Astrocyte (in vitro differentiated cells and primary cell): Measurements from ENCODE around the gene PPP1R16B. TPM values are rescaled to one million over a fixed set of nuclear protein-coding genes. Genes with fewer than 3 reads are reported as not detected.

Experiments used
- DNase-seq: peaks from one replicate; pipeline ENCODE4 v3.0.0-alpha.2; 2010; ENCODE audit warnings: low read depth
- FAIRE-seq: peaks from 2 replicates; lab custom pipeline; 2011; peaks lifted over from hg19 to GRCh38; lab: Jason Lieb, UNC
- H2AFZ ChIP-seq: 2 replicates; pipeline ENCODE4 v1.6.0; 2012; ENCODE audit warnings: low read depth, low read length, inconsistent platforms
- H3K27ac ChIP-seq: 2 replicates; pipeline ENCODE4 v1.5.1; 2011; ENCODE audit warnings: low read depth, low read length, inconsistent platforms
- H3K27me3 ChIP-seq: 2 replicates; pipeline ENCODE4 v1.6.0; 2011; ENCODE audit warnings: low read length, inconsistent platforms; ENCODE audit not compliant: insufficient read depth
- H3K36me3 ChIP-seq: 2 replicates; pipeline ENCODE4 v1.5.1; 2011; ENCODE audit warnings: low read length, inconsistent platforms; ENCODE audit not compliant: insufficient read depth
- H3K4me1 ChIP-seq: 2 replicates; pipeline ENCODE4 v1.5.1; 2011; ENCODE audit warnings: low read length, inconsistent platforms; ENCODE audit not compliant: insufficient read depth
- H3K4me2 ChIP-seq: 2 replicates; pipeline ENCODE4 v1.6.0; 2012; ENCODE audit warnings: low read length, inconsistent platforms
- H3K4me3 ChIP-seq: 2 replicates; pipeline ENCODE4 v1.5.1; 2011; ENCODE audit warnings: low read depth, mild to moderate bottlenecking, low read length, inconsistent platforms; ENCODE audit not compliant: insufficient read depth
- H3K79me2 ChIP-seq: 2 replicates; pipeline ENCODE4 v1.6.0; 2012; ENCODE audit warnings: mild to moderate bottlenecking, low read length, inconsistent platforms; ENCODE audit not compliant: insufficient read depth
- H3K9ac ChIP-seq: 2 replicates; pipeline ENCODE4 v1.6.0; 2012; ENCODE audit warnings: mild to moderate bottlenecking, low read length, inconsistent platforms
- H3K9me3 ChIP-seq: 2 replicates; pipeline ENCODE4 v1.5.1; 2012; ENCODE audit warnings: low read depth, mild to moderate bottlenecking, low read length, inconsistent platforms; ENCODE audit not compliant: insufficient read depth
- H4K20me1 ChIP-seq: 2 replicates; pipeline ENCODE4 v1.6.0; 2012; ENCODE audit warnings: low read length, inconsistent platforms; ENCODE audit not compliant: insufficient read depth
- H3K27ac Mint-ChIP-seq: one replicate; pipeline ENCODE4 v1.8.0; 2021; ENCODE audit warnings: mild to moderate bottlenecking, mixed read lengths; ENCODE audit not compliant: unreplicated experiment
- H3K27me3 Mint-ChIP-seq: one replicate; pipeline ENCODE4 v1.8.0; 2021; ENCODE audit warnings: low read depth, mixed read lengths; ENCODE audit not compliant: unreplicated experiment
- H3K36me3 Mint-ChIP-seq: one replicate; pipeline ENCODE4 v1.8.0; 2021; ENCODE audit warnings: low read depth, mixed read lengths; ENCODE audit not compliant: unreplicated experiment
- H3K4me1 Mint-ChIP-seq: one replicate; pipeline ENCODE4 v1.8.0; 2021; ENCODE audit warnings: low read depth, mixed read lengths; ENCODE audit not compliant: unreplicated experiment
- H3K4me3 Mint-ChIP-seq: one replicate; pipeline ENCODE4 v1.8.0; 2021; ENCODE audit warnings: mild to moderate bottlenecking, moderate library complexity, mixed read lengths; ENCODE audit not compliant: unreplicated experiment
- H3K9me3 Mint-ChIP-seq: one replicate; pipeline ENCODE4 v1.8.0; 2021; ENCODE audit warnings: mild to moderate bottlenecking, mixed read lengths; ENCODE audit not compliant: unreplicated experiment
- EZH2 ChIP-seq: IDR thresholded peaks from 2 replicates; pipeline ENCODE4 v1.6.1; 2012; ENCODE audit warnings: mild to moderate bottlenecking, low read length, inconsistent platforms; ENCODE audit not compliant: insufficient read depth
- total RNA-seq: library from RNA; stranded (reverse); gene quantifications from 2 replicates; pipeline ENCODE4 v1.2.1, GENCODE V29; 2021
- TF ChIP-seq, protein P1 (sequence below): IDR thresholded peaks from 2 replicates; pipeline ENCODE4 v1.5.1; 2011; ENCODE audit warnings: low read depth, mild to moderate bottlenecking, inconsistent platforms, low read length, moderate library complexity; ENCODE audit not compliant: insufficient read depth

The PPP1R16B gene
- total RNA-seq, 1 donor from 2014 or later: 0.68 TPM

DNA sequence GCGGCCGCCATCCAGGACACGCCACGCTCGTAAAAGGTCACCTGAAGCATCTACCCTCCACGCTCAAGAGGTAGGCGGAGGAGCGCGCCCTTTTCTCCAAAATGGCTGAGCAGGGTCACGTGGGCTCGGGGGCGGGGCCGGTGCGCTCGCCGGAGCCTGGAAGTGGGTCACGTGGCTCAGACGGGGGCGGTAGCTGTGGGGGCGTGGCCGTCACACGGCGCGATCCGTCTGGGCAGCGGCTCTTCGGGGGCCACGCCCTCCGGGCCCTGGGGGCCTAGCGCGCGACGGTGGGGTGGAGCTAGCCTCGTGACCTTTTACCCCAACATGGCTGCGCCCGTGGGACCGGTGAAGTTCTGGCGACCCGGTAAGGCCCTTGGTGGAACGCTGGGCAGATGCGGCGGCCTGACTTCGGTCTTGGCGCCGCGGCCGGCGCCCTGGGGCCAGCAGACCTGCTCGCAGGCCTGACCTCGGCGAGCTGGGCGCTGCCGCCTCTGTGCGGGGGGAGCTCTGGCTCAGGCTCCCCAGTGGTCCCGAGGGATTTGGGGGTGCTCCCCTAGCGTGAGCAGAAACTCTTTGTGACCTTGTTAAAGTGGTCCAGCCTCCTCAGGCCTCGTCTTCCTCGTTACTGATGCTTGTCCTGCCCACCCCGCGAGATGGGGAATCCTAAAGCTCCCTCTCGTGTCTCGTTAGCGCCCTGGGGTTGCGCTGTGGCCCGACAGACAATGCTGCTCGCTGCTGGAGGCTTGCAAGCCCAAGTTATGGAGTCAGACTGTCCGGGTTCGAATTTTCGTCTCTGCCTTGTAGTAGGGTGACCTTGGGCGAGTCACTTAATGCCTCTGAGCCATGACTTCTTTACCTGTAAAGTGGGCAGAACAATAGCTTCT is 156.8 kb downstream of the PPP1R16B start, which contains the start of gene DHX35:
Gene DHX35, plus strand, starts transcription at position 301 of the 884 bp plus-strand sequence. Its CDS starts 24 bp downstream, at position 325.
- H3K9me3 ChIP-seq: no peaks in the 10 kb centered on the region
- H3K79me2 ChIP-seq: peaks cover 42% of the 10 kb centered on the region
- H4K20me1 ChIP-seq: no peaks in the 10 kb centered on the region
- peak within 1 kb of the TSS; percentile 95 for H3K27ac Mint-ChIP-seq
- TF ChIP-seq, protein P1, sequence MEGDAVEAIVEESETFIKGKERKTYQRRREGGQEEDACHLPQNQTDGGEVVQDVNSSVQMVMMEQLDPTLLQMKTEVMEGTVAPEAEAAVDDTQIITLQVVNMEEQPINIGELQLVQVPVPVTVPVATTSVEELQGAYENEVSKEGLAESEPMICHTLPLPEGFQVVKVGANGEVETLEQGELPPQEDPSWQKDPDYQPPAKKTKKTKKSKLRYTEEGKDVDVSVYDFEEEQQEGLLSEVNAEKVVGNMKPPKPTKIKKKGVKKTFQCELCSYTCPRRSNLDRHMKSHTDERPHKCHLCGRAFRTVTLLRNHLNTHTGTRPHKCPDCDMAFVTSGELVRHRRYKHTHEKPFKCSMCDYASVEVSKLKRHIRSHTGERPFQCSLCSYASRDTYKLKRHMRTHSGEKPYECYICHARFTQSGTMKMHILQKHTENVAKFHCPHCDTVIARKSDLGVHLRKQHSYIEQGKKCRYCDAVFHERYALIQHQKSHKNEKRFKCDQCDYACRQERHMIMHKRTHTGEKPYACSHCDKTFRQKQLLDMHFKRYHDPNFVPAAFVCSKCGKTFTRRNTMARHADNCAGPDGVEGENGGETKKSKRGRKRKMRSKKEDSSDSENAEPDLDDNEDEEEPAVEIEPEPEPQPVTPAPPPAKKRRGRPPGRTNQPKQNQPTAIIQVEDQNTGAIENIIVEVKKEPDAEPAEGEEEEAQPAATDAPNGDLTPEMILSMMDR: peak; percentile 18
- no peak for TF ChIP-seq EZH2
- peak within 1 kb of the TSS; percentile 92 for H3K27ac ChIP-seq
- H3K27me3 ChIP-seq: no peaks in the 10 kb centered on the region
- H3K36me3 Mint-ChIP-seq: no peaks in the 10 kb centered on the region
- peak within 1 kb of the TSS; percentile 96 for H2AFZ ChIP-seq
- DNase-seq (peak; percentile 83), FAIRE-seq (no peak)
- peaks cover 6% of the 10 kb centered on the region for H3K4me1 Mint-ChIP-seq
- H3K4me3 ChIP-seq: peak within 1 kb of the TSS; percentile 97
- H3K9ac ChIP-seq: peak within 1 kb of the TSS; percentile 98
- H3K36me3 ChIP-seq: no peaks in the 10 kb centered on the region
- peaks cover 6% of the 10 kb centered on the region for H3K4me1 ChIP-seq
- H3K9me3 Mint-ChIP-seq: no peaks in the 10 kb centered on the region
- peak within 1 kb of the TSS; percentile 94 for H3K4me2 ChIP-seq
- no peaks in the 10 kb centered on the region for H3K27me3 Mint-ChIP-seq
- H3K4me3 Mint-ChIP-seq: peak within 1 kb of the TSS; percentile 98

DNA sequence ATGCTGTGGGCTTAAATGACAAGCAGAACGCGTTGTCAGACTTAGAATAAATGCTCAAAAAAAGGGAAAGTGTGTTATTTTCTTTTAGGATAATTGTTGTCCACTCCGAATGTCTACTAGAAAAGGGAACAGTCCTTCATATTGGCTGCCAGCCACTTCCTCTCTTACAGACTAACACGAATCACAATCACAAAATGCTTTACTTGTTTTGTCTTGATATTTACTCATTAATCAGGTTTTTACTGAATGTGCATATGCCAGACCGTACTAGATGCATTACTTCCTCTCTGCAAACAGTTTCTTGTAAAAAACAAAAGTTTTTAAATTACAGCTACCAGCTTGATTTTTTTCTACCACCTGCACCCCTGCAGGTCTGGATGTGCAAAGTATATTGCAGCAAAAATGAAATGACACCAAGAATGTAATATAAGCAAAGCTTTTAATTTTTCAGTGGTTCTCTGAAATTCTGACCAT is 157.5 kb downstream of the PPP1R16B start:
- Histone ChIP-seq H4K20me1 (no peaks in the 10 kb centered on the region), H2AFZ (peak overlapping the region; percentile 96), H3K4me2 (peak overlapping the region; percentile 94), H3K9me3 (no peaks in the 10 kb centered on the region), H3K9ac (peak overlapping the region; percentile 98), H3K36me3 (peaks cover 2% of the 10 kb centered on the region), H3K4me3 (peak overlapping the region; percentile 97), H3K27ac (peak overlapping the region; percentile 92), H3K4me1 (peaks cover 6% of the 10 kb centered on the region), H3K79me2 (peaks cover 48% of the 10 kb centered on the region), H3K27me3 (no peaks in the 10 kb centered on the region)
- Mint-ChIP-seq H3K4me3 (peak overlapping the region; percentile 98), H3K36me3 (peaks cover 2% of the 10 kb centered on the region), H3K27ac (peak overlapping the region; percentile 95), H3K9me3 (no peaks in the 10 kb centered on the region), H3K27me3 (no peaks in the 10 kb centered on the region), H3K4me1 (peaks cover 6% of the 10 kb centered on the region)
- TF ChIP-seq, protein P1: no peak
- no peak for TF ChIP-seq EZH2
- FAIRE-seq (no peak), DNase-seq (no peak)

- H2AFZ ChIP-seq: no peak overlapping the region
- Mint-ChIP-seq H3K4me1 (peaks cover 6% of the 10 kb centered on the region), H3K36me3 (peaks cover 2% of the 10 kb centered on the region), H3K27ac (no peak overlapping the region), H3K9me3 (no peaks in the 10 kb centered on the region), H3K4me3 (peak overlapping the region; percentile 98), H3K27me3 (no peaks in the 10 kb centered on the region)
- peaks cover 51% of the 10 kb centered on the region for H3K79me2 ChIP-seq
- H3K27ac ChIP-seq: no peak overlapping the region
- FAIRE-seq (no peak), DNase-seq (no peak)
- no peaks in the 10 kb centered on the region for H3K9me3 ChIP-seq
- no peaks in the 10 kb centered on the region for H4K20me1 ChIP-seq
- no peak overlapping the region for H3K4me2 ChIP-seq
- peaks cover 6% of the 10 kb centered on the region for H3K4me1 ChIP-seq
- no peak overlapping the region for H3K4me3 ChIP-seq
- H3K27me3 ChIP-seq: no peaks in the 10 kb centered on the region
- H3K36me3 ChIP-seq: peaks cover 2% of the 10 kb centered on the region
- H3K9ac ChIP-seq: no peak overlapping the region
- no peak for TF ChIP-seq EZH2
- TF ChIP-seq, protein P1: no peak
Observed at GRCh38 chr20:38963745-38964144, 158.2 kb downstream of the PPP1R16B start.
